Measurements from ENCODE around the gene ITIH6.
"Not testable (repeated sequence)": the region's sequence is repeated elsewhere in the genome, so short reads cannot be mapped to it uniquely, and the experiment has no call there.

The ITIH6 gene

GRCh38 chrX:54799046-54799445 is 991 bp upstream of the ITIH6 start:
- DNase-seq = no peak

GRCh38 chrX:54794795-54795194 is 3.3 kb downstream of the ITIH6 start:
- no peak for DNase-seq

- no peak for DNase-seq
Observed at GRCh38 chrX:54794028-54794427, 4.0 kb downstream of the ITIH6 start.

- DNase-seq = not testable (repeated sequence)
Observed at GRCh38 chrX:54789405-54789804, 8.7 kb downstream of the ITIH6 start.

- DNase-seq = no peak
Observed at GRCh38 chrX:54788446-54788845, 9.6 kb downstream of the ITIH6 start.

DNA sequence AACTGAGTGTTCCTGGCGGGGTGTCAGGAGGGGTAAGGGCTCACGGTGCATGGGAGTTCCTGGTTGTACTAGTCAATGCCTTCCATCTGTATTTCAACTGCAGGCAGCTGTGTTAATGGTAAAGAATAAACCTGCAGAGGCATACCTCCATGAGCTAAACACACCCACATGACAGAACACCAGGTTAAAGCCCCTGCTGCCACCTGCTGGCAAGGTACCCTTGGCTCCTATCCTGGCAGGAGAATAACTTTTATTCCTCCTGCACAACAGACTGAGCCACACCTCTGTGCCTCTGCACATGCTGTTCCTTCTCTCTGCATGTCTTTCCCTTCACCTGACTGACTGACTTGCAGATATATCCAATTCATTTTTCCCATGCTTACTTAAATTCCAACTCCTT is 11.1 kb downstream of the ITIH6 start:
- no peak for DNase-seq

DNA sequence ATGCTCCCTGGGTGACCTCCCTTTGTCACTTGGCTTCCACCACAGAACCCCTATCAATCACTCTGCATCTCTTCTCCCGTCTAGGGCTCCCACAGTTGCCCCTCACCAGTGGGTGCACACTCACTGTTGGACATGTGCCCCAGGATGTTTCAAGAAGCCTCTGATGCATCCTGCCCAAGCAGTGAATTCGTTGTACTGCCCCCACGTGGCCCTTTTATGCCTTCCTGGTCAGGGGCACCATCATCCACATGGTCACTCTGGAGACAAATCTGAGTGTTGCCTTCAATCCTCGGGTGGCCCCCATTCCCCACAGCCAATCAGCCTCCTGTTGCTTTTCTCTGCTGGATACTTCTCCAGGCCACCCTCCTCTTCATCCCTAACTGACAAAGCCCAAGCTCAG is 12.2 kb downstream of the ITIH6 start:
- DNase-seq = peak in 1 of 51 donors; percentile 2

DNA sequence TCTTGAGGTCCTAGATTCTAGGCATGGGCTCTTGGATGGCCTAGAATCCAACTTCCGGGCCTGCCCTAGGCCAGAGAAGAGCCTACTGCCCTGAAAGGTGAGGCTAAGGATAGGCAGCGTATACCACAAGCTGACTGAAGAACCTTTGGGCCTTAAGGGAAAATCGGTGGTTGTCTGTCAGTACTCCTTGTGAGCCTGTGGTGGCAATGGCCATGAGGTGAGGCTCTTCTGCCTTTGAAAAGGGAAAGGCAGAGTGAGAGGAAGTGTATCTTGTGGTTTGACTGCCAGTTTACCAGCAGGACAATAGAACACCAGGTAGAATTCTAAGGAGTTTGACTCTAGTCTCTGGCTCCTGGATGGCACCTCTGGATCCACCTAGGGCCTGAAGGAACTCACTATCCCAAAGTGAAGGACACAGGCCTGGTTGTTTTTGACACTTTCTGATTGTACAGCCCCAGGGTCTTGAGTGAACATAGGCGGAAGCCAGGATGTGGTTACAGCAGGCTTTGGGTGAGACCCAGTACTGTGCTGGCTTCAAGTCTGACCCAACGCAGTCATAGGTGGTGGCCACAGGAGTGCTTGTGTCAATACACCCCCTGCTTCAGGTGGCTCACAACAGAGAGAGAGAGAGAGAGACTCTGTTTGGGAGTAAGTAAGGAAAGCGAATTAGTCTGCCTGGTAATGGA is 20.9 kb downstream of the ITIH6 start:
- no peak for DNase-seq

GRCh38 chrX:54776061-54776460 is 22.0 kb downstream of the ITIH6 start:
- DNase-seq = no peak

- DNase-seq = not testable (repeated sequence)
Observed at GRCh38 chrX:54774391-54775094, 23.5 kb downstream of the ITIH6 start.

DNA sequence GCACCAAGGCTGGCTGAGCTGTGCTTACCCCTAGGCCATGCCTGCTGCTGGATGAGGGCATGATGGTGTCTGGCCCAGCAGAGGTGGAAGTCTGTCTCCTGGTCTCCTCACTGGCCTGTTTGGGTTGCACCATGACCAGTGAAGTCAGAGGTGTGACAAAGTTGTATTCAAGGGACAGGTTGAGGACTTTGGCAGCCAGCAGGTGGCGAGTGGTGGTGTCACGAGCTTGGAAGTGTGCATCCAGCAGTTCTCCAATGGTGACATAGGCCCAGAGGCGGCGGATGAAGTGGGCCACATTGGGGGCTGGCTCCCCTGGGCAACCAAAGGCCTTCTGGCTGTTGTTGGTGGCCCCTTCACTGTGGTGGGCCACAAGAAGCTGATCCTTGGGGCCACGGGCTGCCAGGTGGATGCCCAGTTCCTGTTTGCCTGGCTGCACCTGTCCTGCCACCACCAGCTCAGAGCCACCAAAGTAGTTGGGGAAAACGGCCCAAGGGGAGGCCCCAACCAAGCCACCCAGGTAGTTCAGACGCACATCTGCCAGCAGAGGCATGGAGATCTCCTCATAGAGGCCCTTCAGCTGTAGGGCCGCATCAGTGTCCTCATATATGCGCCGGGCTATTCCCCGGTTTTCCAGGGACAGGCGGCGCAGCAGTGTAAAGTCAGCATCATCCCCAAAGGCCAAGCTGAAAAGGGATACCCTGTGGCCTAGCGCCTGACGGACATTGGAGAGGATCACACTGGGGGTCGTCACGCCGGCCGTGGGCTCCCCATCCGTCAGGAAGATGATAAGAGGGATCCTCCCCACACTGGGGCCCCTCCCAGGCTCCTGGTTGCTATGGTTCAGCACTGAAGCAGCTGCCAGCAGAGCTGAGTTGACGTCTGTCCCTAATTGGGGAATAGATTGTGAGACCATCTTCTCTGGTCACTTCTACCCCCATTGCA is 39.7 kb downstream of the ITIH6 start:
- no peak for DNase-seq

GRCh38 chrX:54754854-54755253 is 43.2 kb downstream of the ITIH6 start:
- no peak for DNase-seq

- DNase-seq = no peak
Observed at GRCh38 chrX:54748626-54749025, 49.4 kb downstream of the ITIH6 start.

DNA sequence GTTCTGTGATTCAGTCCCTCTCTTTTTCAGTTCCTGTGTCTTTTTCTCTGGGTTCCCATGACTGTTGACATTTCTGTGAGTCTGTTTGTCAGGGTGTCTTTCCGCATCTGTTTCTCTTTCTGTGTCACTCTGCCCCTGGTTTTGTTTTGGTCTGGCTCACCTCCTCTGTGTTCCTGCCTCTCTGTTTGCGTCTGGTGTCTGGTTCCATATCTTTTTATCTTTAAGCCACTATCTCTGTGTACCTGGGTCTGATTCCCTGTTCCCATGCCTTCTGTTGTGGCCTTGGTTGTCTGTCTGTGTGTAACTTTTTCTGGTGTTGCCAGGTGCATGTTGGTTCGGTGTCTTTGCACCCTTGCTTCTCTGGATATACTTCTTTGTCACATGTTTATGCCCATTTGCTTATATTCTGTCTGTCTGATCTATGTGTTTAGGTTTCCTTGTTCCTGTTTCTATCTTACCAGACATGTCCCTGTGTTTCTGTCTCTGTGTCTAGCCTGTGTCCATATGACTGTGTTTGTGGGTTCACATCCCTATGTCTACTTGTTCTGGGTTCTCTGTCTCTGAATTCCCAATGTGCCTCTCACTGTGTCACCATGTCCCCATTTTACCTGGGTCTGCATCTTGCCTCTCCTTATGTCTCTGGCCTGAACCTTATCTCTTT is 50.2 kb downstream of the ITIH6 start:
- no peak for DNase-seq

DNA sequence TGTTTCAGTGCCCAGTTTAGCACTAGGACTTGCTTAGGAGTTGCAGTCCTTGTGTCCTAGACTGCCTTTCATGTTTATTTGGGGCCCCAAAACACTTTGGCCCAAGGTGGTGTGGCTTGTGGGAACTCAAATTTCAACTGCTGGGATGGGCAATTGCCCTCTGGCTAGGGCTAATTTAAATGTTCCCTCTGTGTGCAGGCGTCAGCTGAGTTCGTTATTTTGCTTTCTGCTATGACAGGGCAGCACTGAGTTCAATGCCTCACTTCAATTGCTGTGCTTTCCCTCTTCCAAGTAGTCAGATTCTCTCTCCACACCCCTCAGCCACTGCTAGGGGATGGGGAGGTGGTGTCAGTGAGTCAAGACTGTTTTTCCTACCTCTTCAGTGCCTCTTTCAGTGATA is 51.1 kb downstream of the ITIH6 start:
- DNase-seq = no peak

GRCh38 chrX:54745676-54746075 is 52.4 kb downstream of the ITIH6 start:
- DNase-seq = no peak

GRCh38 chrX:54738567-54738966 is 59.5 kb downstream of the ITIH6 start:
- DNase-seq = not testable (repeated sequence)

GRCh38 chrX:54736298-54736942 is 61.6 kb downstream of the ITIH6 start:
- DNase-seq = not testable (repeated sequence)

DNA sequence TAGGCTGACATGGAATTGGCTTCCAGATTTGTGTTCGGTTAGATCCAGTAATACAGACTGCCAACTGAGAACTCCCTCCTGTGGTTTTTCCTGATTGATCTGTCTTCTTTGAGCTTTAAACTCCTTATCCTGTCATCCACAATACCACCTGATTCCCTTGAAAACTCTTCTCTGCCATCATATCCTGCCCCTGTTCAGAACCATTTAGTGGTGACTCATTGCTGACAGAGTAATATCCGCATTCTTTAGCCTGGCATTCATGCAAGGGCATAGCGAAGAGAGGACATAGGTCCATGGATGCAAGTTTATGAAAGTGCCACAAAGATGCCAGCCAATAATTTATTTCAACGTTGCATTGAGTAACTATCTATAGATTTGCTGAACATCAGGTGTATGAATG is 76.6 kb downstream of the ITIH6 start:
- no peak for DNase-seq

- DNase-seq = no peak
Observed at GRCh38 chrX:54715621-54716020, 82.4 kb downstream of the ITIH6 start.

GRCh38 chrX:54714424-54714823 is 83.6 kb downstream of the ITIH6 start:
- no peak for DNase-seq

All from hypothalamus (tissue), 51 donors.